HCT116 (cell line): ENCODE data around the gene CCDC86. TPM values are rescaled to one million over a fixed set of nuclear protein-coding genes. Genes with fewer than 3 reads are reported as not detected.

Experiments used
- ATAC-seq: fragments of 200-7000 bp; cut with Tn5 transposase; 2 replicates; pipeline ENCODE4 v1.9.1; 2020; ENCODE audit warnings: mild to moderate bottlenecking, moderate library complexity
- BruUV-seq: library from RNA; stranded (reverse); fragments of 400-500 nt; replicated peaks from 2 replicates; lab custom pipeline; 2021; lab: Mats Ljungman, UMichigan
- CTCF ChIA-PET: fragments of 300-600 bp; sonication (Branson Sonifier 250); formaldehyde crosslinking; loops from one replicate; lab custom pipeline; 2021; ENCODE audit warnings: antibody characterized with exemption; lab: Charles Lee
- POLR2A ChIA-PET: fragments of 300-600, 350-600 bp; sonication (Branson Sonifier 250); formaldehyde crosslinking; loops from one replicate; lab custom pipeline; 2021; ENCODE audit warnings: antibody characterized with exemption; lab: Charles Lee
- RAD21 ChIA-PET, 2 experiments: fragments of 300-600 bp; sonication (Branson Sonifier 250); formaldehyde crosslinking; loops; one replicate each; lab custom pipeline; 2023; ENCODE audit warnings: low total read pairs in 2 of 2; ENCODE audit not compliant: uncharacterized antibody in 2 of 2, unreplicated experiment in 2 of 2, low non-redundant PET in 1 of 2; lab: Charles Lee
- DNase-seq: peaks from one replicate; pipeline ENCODE4 v3.0.0-alpha.2; 2010; ENCODE audit warnings: low read depth, low spot score
- H2AFZ ChIP-seq: fragments of 200-600 bp; shearing (Covaris generic), sonication (generic); 2 replicates; pipeline ENCODE4 v1.6.1; 2017; ENCODE audit warnings: low read depth, mixed run types, mixed read lengths, antibody characterized with exemption, low read length; ENCODE audit not compliant: poor library complexity, severe bottlenecking
- H3K27ac ChIP-seq: 2 replicates; pipeline ENCODE4 v1.5.1; 2012; ENCODE audit warnings: low read depth, low read length
- H3K27me3 ChIP-seq: fragments of 200-600 bp; sonication (generic); 2 replicates; pipeline ENCODE4 v1.6.1; 2016; ENCODE audit warnings: mixed run types, low read length, mixed read lengths; ENCODE audit not compliant: insufficient read depth
- H3K36me3 ChIP-seq, 2 experiments: fragments of 200-500 bp in 1 of 2; fragments of 200-600 bp in 1 of 2; sonication (Bioruptor generic) in 1 of 2; sonication (generic) in 1 of 2; 2 replicates each; pipeline versions ENCODE4 v1.5.1 to v1.6.1; 2014 to 2016; ENCODE audit warnings: low read length in 2 of 2, inconsistent platforms in 1 of 2, mixed read lengths in 1 of 2, mixed run types in 1 of 2; ENCODE audit not compliant: insufficient read depth in 2 of 2, control insufficient read depth in 1 of 2
- H3K4me1 ChIP-seq, 2 experiments: fragments of 200-600 bp in 1 of 2; sonication (generic) in 1 of 2; 2 replicates each; pipeline versions ENCODE4 v1.5.1 to v1.6.1; 2012 to 2017; ENCODE audit warnings: low read length in 2 of 2, inconsistent platforms in 1 of 2, mild to moderate bottlenecking in 1 of 2, mixed read lengths in 1 of 2, mixed run types in 1 of 2, moderate library complexity in 1 of 2; ENCODE audit not compliant: insufficient read depth in 2 of 2, control insufficient read depth in 1 of 2
- H3K4me2 ChIP-seq: fragments of 200-600 bp; sonication (generic); 2 replicates; pipeline ENCODE4 v1.6.1; 2017; ENCODE audit warnings: mixed run types, low read length, mixed read lengths
- H3K4me3 ChIP-seq, 2 experiments: fragments of 200-600 bp in 1 of 2; sonication (generic) in 1 of 2; replicated peaks in 1 of 2; 2 replicates each; pipeline ENCODE4 v1.5.1; 2011 to 2016; ENCODE audit warnings: low read length in 2 of 2, control low read depth in 1 of 2, low read depth in 1 of 2, mild to moderate bottlenecking in 1 of 2, mixed read lengths in 1 of 2, mixed run types in 1 of 2
- H3K79me2 ChIP-seq: fragments of 200-600 bp; sonication (generic); 2 replicates; pipeline ENCODE4 v1.6.1; 2017; ENCODE audit warnings: mild to moderate bottlenecking, mixed run types, low read length, moderate library complexity, mixed read lengths; ENCODE audit not compliant: insufficient read depth
- H3K9ac ChIP-seq: fragments of 200-600 bp; sonication (generic); 2 replicates; pipeline ENCODE4 v1.6.1; 2016; ENCODE audit warnings: low read length, mixed read lengths
- H3K9me2 ChIP-seq: fragments of 200-600 bp; sonication (generic), shearing (Covaris generic); 2 replicates; pipeline ENCODE4 v1.6.1; 2017; ENCODE audit warnings: mixed run types, mild to moderate bottlenecking, moderate library complexity; ENCODE audit not compliant: insufficient read depth
- H3K9me3 ChIP-seq, 2 experiments: fragments of 200-500 bp in 1 of 2; fragments of 200-600 bp in 1 of 2; sonication (Bioruptor generic) in 1 of 2; sonication (generic) in 1 of 2; 2 replicates each; pipeline ENCODE4 v1.6.1; 2014 to 2017; ENCODE audit warnings: low read length in 2 of 2, mixed read lengths in 2 of 2, inconsistent platforms in 1 of 2, low read depth in 1 of 2, mild to moderate bottlenecking in 1 of 2, mixed run types in 1 of 2, moderate library complexity in 1 of 2; ENCODE audit not compliant: control insufficient read depth in 1 of 2, insufficient read depth in 1 of 2
- H4K20me1 ChIP-seq: fragments of 200-600 bp; sonication (generic), shearing (Covaris generic); 2 replicates; pipeline ENCODE4 v1.6.1; 2017; ENCODE audit warnings: mixed run types, mild to moderate bottlenecking, moderate library complexity; ENCODE audit not compliant: insufficient read depth
- CEBPB ChIP-seq: IDR thresholded peaks from 2 replicates; pipeline ENCODE4 v1.6.1; 2012; ENCODE audit warnings: low read depth
- CTCF ChIP-seq, 3 experiments: fragments of 200-600 bp in 1 of 3; sonication (generic) in 1 of 3; IDR thresholded peaks in 2 of 3; conservative IDR thresholded peaks in 1 of 3; 2 replicates each; pipeline ENCODE4 v1.5.1; 2012 to 2017; ENCODE audit warnings: low read depth in 2 of 3, low read length in 2 of 3, antibody characterized with exemption in 1 of 3, borderline replicate concordance in 1 of 3, control low read depth in 1 of 3, mild to moderate bottlenecking in 1 of 3, mixed read lengths in 1 of 3, mixed run types in 1 of 3, moderate library complexity in 1 of 3; ENCODE audit not compliant: insufficient read depth in 1 of 3
- ELF1 ChIP-seq: IDR thresholded peaks from 2 replicates; pipeline ENCODE4 v1.6.1; 2012; ENCODE audit warnings: low read depth, borderline replicate concordance
- EZH2 ChIP-seq: fragments of 200-600 bp; sonication (generic); IDR thresholded peaks from 2 replicates; pipeline ENCODE4 v1.6.1; 2017; ENCODE audit warnings: antibody characterized with exemption, mixed run types
- EZH2phosphoT487 ChIP-seq: fragments of 200-600 bp; IDR thresholded peaks from 2 replicates; pipeline ENCODE4 v1.6.1; 2018; ENCODE audit warnings: antibody characterized with exemption, borderline replicate concordance
- POLR2A ChIP-seq: IDR thresholded peaks from 2 replicates; pipeline ENCODE4 v1.7.0; 2011; ENCODE audit warnings: borderline replicate concordance; ENCODE audit not compliant: insufficient read depth, insufficient read length; ENCODE audit errors: extremely low read depth
- RAD21 ChIP-seq: IDR thresholded peaks from 2 replicates; pipeline ENCODE4 v1.6.1; 2012; ENCODE audit warnings: low read depth, mild to moderate bottlenecking
- SRF ChIP-seq: IDR thresholded peaks from 2 replicates; pipeline ENCODE4 v1.6.1; 2012; ENCODE audit warnings: low read depth
- TCF7L2 ChIP-seq: IDR thresholded peaks from 2 replicates; pipeline ENCODE4 v1.7.0; 2011; ENCODE audit warnings: borderline replicate concordance, inconsistent platforms; ENCODE audit not compliant: insufficient read depth, insufficient read length; ENCODE audit errors: extremely low read depth
- ZFX ChIP-seq: fragments of 450-650 bp; IDR thresholded peaks from 2 replicates; pipeline ENCODE4 v1.6.1; 2017
- ZNF274 ChIP-seq: fragments of 200-500 bp; sonication (Bioruptor generic); IDR thresholded peaks from 2 replicates; pipeline ENCODE4 v1.6.1; 2014; ENCODE audit warnings: mild to moderate bottlenecking, low read depth, low read length, inconsistent platforms
- intact Hi-C: fragments of 100-400 bp; cut with micrococcal nuclease; formaldehyde crosslinking; loops from 2 replicates; pipeline ENCODE4 v1.10.0; 2022
- total RNA-seq: library from RNA; stranded (reverse); gene quantifications from one replicate; pipeline ENCODE4 v1.2.1, GENCODE V29; 2021; ENCODE audit not compliant: unreplicated experiment
- TF ChIP-seq, protein P1 (sequence below): IDR thresholded peaks from 2 replicates; pipeline ENCODE4 v1.6.1; 2011; ENCODE audit warnings: mild to moderate bottlenecking, low read length, moderate library complexity; ENCODE audit not compliant: insufficient replicate concordance; ENCODE audit errors: extremely low read depth
- TF ChIP-seq, protein P2 (sequence below): IDR thresholded peaks from 2 replicates; pipeline ENCODE4 v1.6.1; 2012; ENCODE audit warnings: low read depth

CCDC86 gene
- total RNA-seq, 1 experiment from 2014 or later: 69.6 TPM

GRCh38 chr11:60860943-60861342 lies 19.0 kb downstream of the CCDC86 start:
- Histone ChIP-seq H3K9me2 (no peaks in the 10 kb centered on the region), H3K27me3 (0 out of 2 replicates have a peak, but pooled peaks cover 4% of the 10 kb centered on the region), H4K20me1 (no peaks in the 10 kb centered on the region), H3K36me3 (no peaks in the 10 kb centered on the region), H3K9ac (no peak overlapping the region), H3K4me2 (no peak overlapping the region)
- no peak for ATAC-seq
- no TSS peak for BruUV-seq
- POLR2A ChIA-PET: no interaction called here
- RAD21 ChIA-PET: no interaction called here
- no peak for TF ChIP-seq CTCF (IDR thresholded peaks at IDR 0.05 in 2 of 3, conservative IDR thresholded peaks at IDR 0.05 in 1 of 3; ENCODE audit: borderline replicate concordance in 1 of 3, insufficient read depth in 1 of 3, low read depth in 2 of 3, low read length in 2 of 3)
- no peak for TF ChIP-seq POLR2A
- no peak for TF ChIP-seq TCF7L2
- no peak for TF ChIP-seq CEBPB
- TF ChIP-seq ZNF274: no peak
- TF ChIP-seq, all 23 proteins: peak for 0
- no peak overlapping the region for H3K4me3 ChIP-seq
- H3K9me3 ChIP-seq: no peaks in the 10 kb centered on the region
- H2AFZ ChIP-seq: no peak overlapping the region
- intact Hi-C loops: no loop called here
- H3K4me1 ChIP-seq: no peaks in the 10 kb centered on the region
- CTCF ChIA-PET: no interaction called here
- H3K27ac ChIP-seq: no peak overlapping the region
- no peaks in the 10 kb centered on the region for H3K79me2 ChIP-seq
- no peak for DNase-seq

GRCh38 chr11:60862171-60862570 lies 20.3 kb downstream of the CCDC86 start:
- Histone ChIP-seq H3K4me3 (no peak overlapping the region), H3K9ac (no peak overlapping the region), H3K9me2 (no peaks in the 10 kb centered on the region), H3K4me2 (no peak overlapping the region), H3K27me3 (0 out of 2 replicates have a peak, but pooled peaks cover 4% of the 10 kb centered on the region), H3K9me3 (no peaks in the 10 kb centered on the region), H3K27ac (no peak overlapping the region), H2AFZ (no peak overlapping the region), H3K79me2 (no peaks in the 10 kb centered on the region), H4K20me1 (no peaks in the 10 kb centered on the region), H3K4me1 (no peaks in the 10 kb centered on the region), H3K36me3 (no peaks in the 10 kb centered on the region)
- RAD21 ChIA-PET: no interaction called here
- no TSS peak for BruUV-seq
- ATAC-seq (no peak), DNase-seq (no peak)
- intact Hi-C loops: no loop called here
- POLR2A ChIA-PET: no interaction called here
- CTCF ChIA-PET: no interaction called here
- no peak for TF ChIP-seq CEBPB
- no peak for TF ChIP-seq EZH2phosphoT487
- no peak for TF ChIP-seq SRF
- TF ChIP-seq ZNF274: no peak
- no peak for TF ChIP-seq ELF1
- no peak for TF ChIP-seq ZFX
- TF ChIP-seq RAD21: no peak
- TF ChIP-seq, protein P1, sequence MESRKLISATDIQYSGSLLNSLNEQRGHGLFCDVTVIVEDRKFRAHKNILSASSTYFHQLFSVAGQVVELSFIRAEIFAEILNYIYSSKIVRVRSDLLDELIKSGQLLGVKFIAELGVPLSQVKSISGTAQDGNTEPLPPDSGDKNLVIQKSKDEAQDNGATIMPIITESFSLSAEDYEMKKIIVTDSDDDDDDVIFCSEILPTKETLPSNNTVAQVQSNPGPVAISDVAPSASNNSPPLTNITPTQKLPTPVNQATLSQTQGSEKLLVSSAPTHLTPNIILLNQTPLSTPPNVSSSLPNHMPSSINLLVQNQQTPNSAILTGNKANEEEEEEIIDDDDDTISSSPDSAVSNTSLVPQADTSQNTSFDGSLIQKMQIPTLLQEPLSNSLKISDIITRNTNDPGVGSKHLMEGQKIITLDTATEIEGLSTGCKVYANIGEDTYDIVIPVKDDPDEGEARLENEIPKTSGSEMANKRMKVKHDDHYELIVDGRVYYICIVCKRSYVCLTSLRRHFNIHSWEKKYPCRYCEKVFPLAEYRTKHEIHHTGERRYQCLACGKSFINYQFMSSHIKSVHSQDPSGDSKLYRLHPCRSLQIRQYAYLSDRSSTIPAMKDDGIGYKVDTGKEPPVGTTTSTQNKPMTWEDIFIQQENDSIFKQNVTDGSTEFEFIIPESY: no peak
- no peak for TF ChIP-seq EZH2
- TF ChIP-seq, protein P2, sequence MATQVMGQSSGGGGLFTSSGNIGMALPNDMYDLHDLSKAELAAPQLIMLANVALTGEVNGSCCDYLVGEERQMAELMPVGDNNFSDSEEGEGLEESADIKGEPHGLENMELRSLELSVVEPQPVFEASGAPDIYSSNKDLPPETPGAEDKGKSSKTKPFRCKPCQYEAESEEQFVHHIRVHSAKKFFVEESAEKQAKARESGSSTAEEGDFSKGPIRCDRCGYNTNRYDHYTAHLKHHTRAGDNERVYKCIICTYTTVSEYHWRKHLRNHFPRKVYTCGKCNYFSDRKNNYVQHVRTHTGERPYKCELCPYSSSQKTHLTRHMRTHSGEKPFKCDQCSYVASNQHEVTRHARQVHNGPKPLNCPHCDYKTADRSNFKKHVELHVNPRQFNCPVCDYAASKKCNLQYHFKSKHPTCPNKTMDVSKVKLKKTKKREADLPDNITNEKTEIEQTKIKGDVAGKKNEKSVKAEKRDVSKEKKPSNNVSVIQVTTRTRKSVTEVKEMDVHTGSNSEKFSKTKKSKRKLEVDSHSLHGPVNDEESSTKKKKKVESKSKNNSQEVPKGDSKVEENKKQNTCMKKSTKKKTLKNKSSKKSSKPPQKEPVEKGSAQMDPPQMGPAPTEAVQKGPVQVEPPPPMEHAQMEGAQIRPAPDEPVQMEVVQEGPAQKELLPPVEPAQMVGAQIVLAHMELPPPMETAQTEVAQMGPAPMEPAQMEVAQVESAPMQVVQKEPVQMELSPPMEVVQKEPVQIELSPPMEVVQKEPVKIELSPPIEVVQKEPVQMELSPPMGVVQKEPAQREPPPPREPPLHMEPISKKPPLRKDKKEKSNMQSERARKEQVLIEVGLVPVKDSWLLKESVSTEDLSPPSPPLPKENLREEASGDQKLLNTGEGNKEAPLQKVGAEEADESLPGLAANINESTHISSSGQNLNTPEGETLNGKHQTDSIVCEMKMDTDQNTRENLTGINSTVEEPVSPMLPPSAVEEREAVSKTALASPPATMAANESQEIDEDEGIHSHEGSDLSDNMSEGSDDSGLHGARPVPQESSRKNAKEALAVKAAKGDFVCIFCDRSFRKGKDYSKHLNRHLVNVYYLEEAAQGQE: no peak
